Ishikawa (cell line): ENCODE results near the gene KCNE3.
A peak's percentile ranks its signal among the peaks of the same experiment; 100 is the strongest.

Source experiments
- CEBPB ChIP-seq: IDR thresholded peaks from 2 replicates; pipeline ENCODE4 v1.6.1; 2012
- CREB1 ChIP-seq: IDR thresholded peaks from 2 replicates; pipeline ENCODE4 v1.6.1; 2012; ENCODE audit warnings: low read depth
- EGR1 ChIP-seq: IDR thresholded peaks from 2 replicates; pipeline ENCODE4 v1.6.1; 2012
- EP300 ChIP-seq: IDR thresholded peaks from 2 replicates; pipeline ENCODE4 v1.6.1; 2012; ENCODE audit warnings: borderline replicate concordance
- FOXM1 ChIP-seq: IDR thresholded peaks from 2 replicates; pipeline ENCODE4 v1.6.1; 2012; ENCODE audit warnings: low read depth, borderline replicate concordance
- NFIC ChIP-seq: IDR thresholded peaks from 2 replicates; pipeline ENCODE4 v1.6.1; 2012
- RAD21 ChIP-seq: IDR thresholded peaks from 2 replicates; pipeline ENCODE4 v1.6.1; 2012; ENCODE audit warnings: low read depth
- TAF1 ChIP-seq: IDR thresholded peaks from 2 replicates; pipeline ENCODE4 v1.6.1; 2012; ENCODE audit warnings: low read depth, mild to moderate bottlenecking
- TCF12 ChIP-seq: IDR thresholded peaks from 2 replicates; pipeline ENCODE4 v1.6.1; 2012; ENCODE audit warnings: low read depth
- TEAD4 ChIP-seq: IDR thresholded peaks from 2 replicates; pipeline ENCODE4 v1.6.1; 2012
- USF1 ChIP-seq: IDR thresholded peaks from 2 replicates; pipeline ENCODE4 v1.6.1; 2012
- YY1 ChIP-seq: IDR thresholded peaks from 2 replicates; pipeline ENCODE4 v1.6.1; 2012; ENCODE audit warnings: low read depth
- ZBTB7A ChIP-seq: IDR thresholded peaks from 2 replicates; pipeline ENCODE4 v1.6.1; 2012; ENCODE audit warnings: low read depth
- TF ChIP-seq, protein P1 (sequence below): IDR thresholded peaks from 2 replicates; pipeline ENCODE4 v1.6.1; 2012; ENCODE audit warnings: low read depth, mild to moderate bottlenecking
- TF ChIP-seq, protein P2 (sequence below): IDR thresholded peaks from 2 replicates; pipeline ENCODE4 v1.6.1; 2012

The KCNE3 gene

GRCh38 chr11:74453373-74453975 is 13.9 kb downstream of the KCNE3 start:
- TF ChIP-seq RAD21 (peak; percentile 88), NFIC (no peak)

- TF ChIP-seq NFIC (no peak), ZBTB7A (no peak), CEBPB (no peak), RAD21 (no peak), TCF12 (no peak), YY1 (no peak), USF1 (no peak)
- TF ChIP-seq, protein P1, sequence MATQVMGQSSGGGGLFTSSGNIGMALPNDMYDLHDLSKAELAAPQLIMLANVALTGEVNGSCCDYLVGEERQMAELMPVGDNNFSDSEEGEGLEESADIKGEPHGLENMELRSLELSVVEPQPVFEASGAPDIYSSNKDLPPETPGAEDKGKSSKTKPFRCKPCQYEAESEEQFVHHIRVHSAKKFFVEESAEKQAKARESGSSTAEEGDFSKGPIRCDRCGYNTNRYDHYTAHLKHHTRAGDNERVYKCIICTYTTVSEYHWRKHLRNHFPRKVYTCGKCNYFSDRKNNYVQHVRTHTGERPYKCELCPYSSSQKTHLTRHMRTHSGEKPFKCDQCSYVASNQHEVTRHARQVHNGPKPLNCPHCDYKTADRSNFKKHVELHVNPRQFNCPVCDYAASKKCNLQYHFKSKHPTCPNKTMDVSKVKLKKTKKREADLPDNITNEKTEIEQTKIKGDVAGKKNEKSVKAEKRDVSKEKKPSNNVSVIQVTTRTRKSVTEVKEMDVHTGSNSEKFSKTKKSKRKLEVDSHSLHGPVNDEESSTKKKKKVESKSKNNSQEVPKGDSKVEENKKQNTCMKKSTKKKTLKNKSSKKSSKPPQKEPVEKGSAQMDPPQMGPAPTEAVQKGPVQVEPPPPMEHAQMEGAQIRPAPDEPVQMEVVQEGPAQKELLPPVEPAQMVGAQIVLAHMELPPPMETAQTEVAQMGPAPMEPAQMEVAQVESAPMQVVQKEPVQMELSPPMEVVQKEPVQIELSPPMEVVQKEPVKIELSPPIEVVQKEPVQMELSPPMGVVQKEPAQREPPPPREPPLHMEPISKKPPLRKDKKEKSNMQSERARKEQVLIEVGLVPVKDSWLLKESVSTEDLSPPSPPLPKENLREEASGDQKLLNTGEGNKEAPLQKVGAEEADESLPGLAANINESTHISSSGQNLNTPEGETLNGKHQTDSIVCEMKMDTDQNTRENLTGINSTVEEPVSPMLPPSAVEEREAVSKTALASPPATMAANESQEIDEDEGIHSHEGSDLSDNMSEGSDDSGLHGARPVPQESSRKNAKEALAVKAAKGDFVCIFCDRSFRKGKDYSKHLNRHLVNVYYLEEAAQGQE = no peak
Measured at GRCh38 chr11:74452366-74452765, 15.0 kb downstream of the KCNE3 start.

- TF ChIP-seq TAF1 = no peak
- TF ChIP-seq FOXM1 = no peak
- TF ChIP-seq, protein P1 = no peak
- TF ChIP-seq EP300 = no peak
- TF ChIP-seq ZBTB7A = no peak
- TF ChIP-seq CREB1 = no peak
- no peak for TF ChIP-seq TCF12
- TF ChIP-seq TEAD4 = no peak
- TF ChIP-seq, protein P2, sequence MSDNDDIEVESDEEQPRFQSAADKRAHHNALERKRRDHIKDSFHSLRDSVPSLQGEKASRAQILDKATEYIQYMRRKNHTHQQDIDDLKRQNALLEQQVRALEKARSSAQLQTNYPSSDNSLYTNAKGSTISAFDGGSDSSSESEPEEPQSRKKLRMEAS = no peak
- TF ChIP-seq NFIC = no peak
- TF ChIP-seq RAD21 = no peak
- no peak for TF ChIP-seq USF1
Measured at GRCh38 chr11:74450318-74450717, 17.0 kb downstream of the KCNE3 start.

DNA sequence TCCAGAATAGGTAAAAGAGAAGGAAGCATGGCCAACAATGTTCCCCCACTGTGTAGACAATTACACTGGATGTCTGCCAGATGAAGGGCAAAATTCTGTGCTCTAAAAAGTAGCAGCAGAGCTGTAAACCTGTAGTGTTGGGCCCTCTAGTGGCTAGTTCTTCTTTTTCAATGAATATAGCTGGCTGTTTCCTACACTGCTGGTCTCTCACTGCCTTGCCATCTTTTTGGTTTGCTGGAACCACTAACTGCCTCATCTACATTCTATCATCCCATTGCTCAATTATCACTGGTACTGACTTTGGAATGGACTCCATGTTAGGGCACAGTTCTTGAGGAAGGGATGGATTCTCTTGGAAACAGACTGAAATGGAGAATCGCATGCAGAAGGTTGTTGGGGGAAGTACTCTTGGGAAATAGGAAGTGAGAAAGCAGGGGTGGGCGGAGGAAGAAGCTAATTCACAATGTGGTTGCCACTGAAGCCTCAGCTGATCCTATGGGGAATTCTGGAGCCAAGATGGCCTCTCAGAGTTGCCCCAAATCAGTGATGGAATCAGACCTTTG is 17.9 kb downstream of the KCNE3 start:
- TF ChIP-seq NFIC = peak; percentile 75
- TF ChIP-seq RAD21 = peak; percentile 96
- TF ChIP-seq YY1 = no peak

GRCh38 chr11:74447720-74448119 is 19.6 kb downstream of the KCNE3 start:
- TF ChIP-seq TCF12 (no peak), FOXM1 (no peak), TAF1 (no peak), USF1 (no peak)

DNA sequence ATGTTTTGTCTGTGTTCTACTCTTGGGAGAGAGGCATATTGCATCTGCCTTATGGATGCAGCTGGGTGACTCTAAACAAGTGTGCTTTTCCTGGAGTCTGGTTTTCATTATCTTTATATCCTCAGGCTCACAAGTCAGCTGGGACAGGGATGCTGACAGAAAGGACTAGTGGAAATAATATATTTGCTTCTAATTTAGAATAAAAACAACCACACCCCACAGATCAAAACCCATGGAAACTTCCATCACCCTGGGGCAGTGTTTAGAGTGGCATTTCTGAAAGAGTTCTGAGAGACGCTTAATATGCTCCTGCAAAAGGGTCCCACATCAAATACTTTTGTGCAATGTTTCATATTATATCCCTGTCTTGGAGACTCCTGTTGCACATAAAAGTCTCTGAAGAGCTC is 20.8 kb downstream of the KCNE3 start:
- TF ChIP-seq EGR1 = no peak
- no peak for TF ChIP-seq YY1
- no peak for TF ChIP-seq CEBPB
- TF ChIP-seq TCF12 = no peak
- TF ChIP-seq, protein P2 = no peak
- TF ChIP-seq CREB1 = no peak
- TF ChIP-seq EP300 = no peak
- TF ChIP-seq, protein P1 = no peak
- TF ChIP-seq FOXM1 = no peak
- no peak for TF ChIP-seq TAF1
